Activated CD8-positive, alpha-beta T cell treated with anti-CD3 and anti-CD28 coated beads for 36 hours (primary cell): Measurements from ENCODE around the gene MMP17. TPM values are rescaled to one million over a fixed set of nuclear protein-coding genes. Genes with fewer than 3 reads are reported as not detected.

Experiments used
- ATAC-seq: fragments of 200-7000 bp; cut with Tn5 transposase; one replicate; pipeline ENCODE4 v1.10.0; 2021; ENCODE audit warnings: mild to moderate bottlenecking, moderate library complexity
- CTCF ChIA-PET: fragments of 350-600 bp; sonication (Branson Sonifier 250); formaldehyde crosslinking; loops from one replicate; lab custom pipeline; 2021; ENCODE audit warnings: antibody characterized with exemption; lab: Charles Lee
- POLR2A ChIA-PET: fragments of 350-600 bp; sonication (Branson Sonifier 250); formaldehyde crosslinking; loops from one replicate; lab custom pipeline; 2021; ENCODE audit warnings: antibody characterized with exemption; lab: Charles Lee
- DNase-seq: peaks from one replicate; pipeline ENCODE4 v3.0.0-alpha.2; 2020
- H3K27ac Mint-ChIP-seq: one replicate; pipeline ENCODE4 v1.8.0; 2021; ENCODE audit warnings: mild to moderate bottlenecking, mixed read lengths
- H3K27me3 Mint-ChIP-seq: one replicate; pipeline ENCODE4 v1.8.0; 2021; ENCODE audit warnings: mixed read lengths
- H3K36me3 Mint-ChIP-seq: one replicate; pipeline ENCODE4 v1.8.0; 2021; ENCODE audit warnings: low read depth, mixed read lengths
- H3K4me1 Mint-ChIP-seq: one replicate; pipeline ENCODE4 v1.8.0; 2021; ENCODE audit warnings: low read depth, mixed read lengths
- H3K4me3 Mint-ChIP-seq: one replicate; pipeline ENCODE4 v1.8.0; 2021; ENCODE audit warnings: mild to moderate bottlenecking, moderate library complexity, mixed read lengths
- H3K9me3 Mint-ChIP-seq: one replicate; pipeline ENCODE4 v1.8.0; 2021; ENCODE audit warnings: mixed read lengths
- intact Hi-C: fragments of 100-400 bp; cut with micrococcal nuclease; formaldehyde crosslinking; loops from one replicate; pipeline ENCODE4 v1.10.0; 2022
- total RNA-seq, 2 experiments: library from RNA; stranded (reverse); gene quantifications; one replicate each; pipeline ENCODE4 v1.2.3, GENCODE V29; 2021
- TF ChIP-seq, protein P1 (sequence below): fragments of 200-600 bp; IDR thresholded peaks from one replicate; pipeline ENCODE4 v1.8.0; 2022; ENCODE audit warnings: antibody characterized with exemption, mild to moderate bottlenecking

Gene MMP17
- total RNA-seq, 2 experiments from 2014 or later, result 0.60 TPM; not detected in 1

DNA sequence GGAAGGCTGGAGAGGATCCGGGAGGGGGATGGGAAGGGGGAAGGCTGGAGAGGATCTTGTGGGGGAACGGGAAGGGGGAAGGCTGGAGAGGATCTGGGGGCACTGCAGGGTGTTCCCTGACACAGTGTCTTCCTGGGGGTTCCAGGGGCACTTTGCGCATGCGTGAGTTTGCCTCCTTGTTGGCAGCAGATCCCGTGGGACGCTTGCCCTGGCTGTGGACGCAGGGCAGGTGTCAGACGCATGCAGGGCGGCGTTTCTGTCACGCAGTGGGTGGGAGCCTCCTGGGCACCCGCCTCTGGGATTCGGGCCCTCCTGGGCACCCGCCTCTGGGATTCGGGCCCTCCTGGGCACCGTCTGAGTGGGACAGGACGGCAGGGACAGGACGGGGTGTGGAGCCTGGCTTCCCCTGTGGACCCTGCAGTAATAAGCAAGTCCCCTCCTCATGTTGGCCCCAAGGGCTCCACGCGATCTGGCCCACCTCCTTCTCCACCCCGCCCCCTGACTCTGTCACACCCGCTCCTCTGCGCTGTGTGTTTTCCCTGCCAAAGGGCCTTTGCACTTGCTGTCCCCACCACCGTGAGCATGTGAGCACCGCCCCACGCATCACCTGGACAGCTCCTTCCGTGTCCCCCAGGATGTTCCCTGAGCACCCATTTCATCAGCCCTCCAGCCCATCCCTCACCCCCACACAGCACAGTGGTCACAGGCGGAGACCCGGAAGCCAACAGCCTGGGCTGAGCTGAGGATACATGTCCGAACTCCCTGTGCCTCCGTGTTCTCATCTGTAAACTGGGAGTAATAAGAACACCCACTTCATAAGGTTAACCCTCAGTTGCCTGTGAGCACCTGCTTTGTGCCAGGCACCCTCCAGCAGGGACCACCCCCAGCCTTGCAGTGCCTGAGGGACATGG is 4.4 kb downstream of the MMP17 start:
- ChIA-PET POLR2A (interaction anchor here (0.6 kb wide), 1 partner anchor 51 kb away, joined by 4 read pairs; no protein-coding TSS in a partner anchor), CTCF (no interaction called here)
- no peaks in the 10 kb centered on the region for H3K36me3 Mint-ChIP-seq
- TF ChIP-seq, protein P1, sequence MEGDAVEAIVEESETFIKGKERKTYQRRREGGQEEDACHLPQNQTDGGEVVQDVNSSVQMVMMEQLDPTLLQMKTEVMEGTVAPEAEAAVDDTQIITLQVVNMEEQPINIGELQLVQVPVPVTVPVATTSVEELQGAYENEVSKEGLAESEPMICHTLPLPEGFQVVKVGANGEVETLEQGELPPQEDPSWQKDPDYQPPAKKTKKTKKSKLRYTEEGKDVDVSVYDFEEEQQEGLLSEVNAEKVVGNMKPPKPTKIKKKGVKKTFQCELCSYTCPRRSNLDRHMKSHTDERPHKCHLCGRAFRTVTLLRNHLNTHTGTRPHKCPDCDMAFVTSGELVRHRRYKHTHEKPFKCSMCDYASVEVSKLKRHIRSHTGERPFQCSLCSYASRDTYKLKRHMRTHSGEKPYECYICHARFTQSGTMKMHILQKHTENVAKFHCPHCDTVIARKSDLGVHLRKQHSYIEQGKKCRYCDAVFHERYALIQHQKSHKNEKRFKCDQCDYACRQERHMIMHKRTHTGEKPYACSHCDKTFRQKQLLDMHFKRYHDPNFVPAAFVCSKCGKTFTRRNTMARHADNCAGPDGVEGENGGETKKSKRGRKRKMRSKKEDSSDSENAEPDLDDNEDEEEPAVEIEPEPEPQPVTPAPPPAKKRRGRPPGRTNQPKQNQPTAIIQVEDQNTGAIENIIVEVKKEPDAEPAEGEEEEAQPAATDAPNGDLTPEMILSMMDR, result no peak
- peaks cover 13% of the 10 kb centered on the region for H3K4me1 Mint-ChIP-seq
- no peak overlapping the region for H3K4me3 Mint-ChIP-seq
- ATAC-seq (no peak), DNase-seq (no peak)
- no peaks in the 10 kb centered on the region for H3K9me3 Mint-ChIP-seq
- H3K27me3 Mint-ChIP-seq, result peaks cover 23% of the 10 kb centered on the region
- H3K27ac Mint-ChIP-seq, result no peak overlapping the region
- intact Hi-C loops, result no loop called here

DNA sequence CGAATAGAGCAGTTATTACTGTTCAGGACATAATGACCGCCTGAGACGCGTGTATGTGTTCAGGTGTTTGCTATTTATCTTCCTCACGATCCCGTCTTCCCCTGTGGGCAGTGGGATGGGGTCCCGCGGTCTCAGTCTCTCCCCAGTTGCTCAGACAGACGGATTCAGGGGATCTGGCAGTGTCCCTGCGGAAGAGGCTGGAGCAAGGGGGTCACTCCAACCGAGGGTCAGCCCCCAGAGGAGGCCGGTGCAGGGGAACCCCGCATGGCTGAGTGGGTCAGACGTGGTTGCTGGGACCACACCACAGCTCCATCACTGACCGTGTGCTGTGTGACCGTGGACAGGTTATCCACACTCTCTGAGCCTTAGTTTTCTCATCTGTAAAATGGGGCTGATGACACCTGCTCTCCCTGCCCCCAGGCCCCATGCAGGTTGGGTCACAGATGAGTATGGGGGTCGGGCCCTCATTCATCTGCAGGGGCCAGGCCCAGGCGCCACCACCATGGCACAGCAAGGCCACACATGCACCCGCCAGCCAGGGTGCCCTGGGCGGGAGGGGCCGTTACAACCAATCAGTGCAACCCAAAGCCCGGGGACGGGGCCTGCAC is 5.2 kb downstream of the MMP17 start:
- DNase-seq, result no peak
- no peaks in the 10 kb centered on the region for H3K9me3 Mint-ChIP-seq
- peaks cover 13% of the 10 kb centered on the region for H3K4me1 Mint-ChIP-seq
- intact Hi-C loops, result no loop called here
- no peaks in the 10 kb centered on the region for H3K36me3 Mint-ChIP-seq
- ChIA-PET CTCF (no interaction called here), POLR2A (no interaction called here)
- no peak overlapping the region for H3K27ac Mint-ChIP-seq
- ATAC-seq, result no peak
- no peak overlapping the region for H3K4me3 Mint-ChIP-seq
- TF ChIP-seq, protein P1, result no peak
- H3K27me3 Mint-ChIP-seq, result peaks cover 22% of the 10 kb centered on the region

DNA sequence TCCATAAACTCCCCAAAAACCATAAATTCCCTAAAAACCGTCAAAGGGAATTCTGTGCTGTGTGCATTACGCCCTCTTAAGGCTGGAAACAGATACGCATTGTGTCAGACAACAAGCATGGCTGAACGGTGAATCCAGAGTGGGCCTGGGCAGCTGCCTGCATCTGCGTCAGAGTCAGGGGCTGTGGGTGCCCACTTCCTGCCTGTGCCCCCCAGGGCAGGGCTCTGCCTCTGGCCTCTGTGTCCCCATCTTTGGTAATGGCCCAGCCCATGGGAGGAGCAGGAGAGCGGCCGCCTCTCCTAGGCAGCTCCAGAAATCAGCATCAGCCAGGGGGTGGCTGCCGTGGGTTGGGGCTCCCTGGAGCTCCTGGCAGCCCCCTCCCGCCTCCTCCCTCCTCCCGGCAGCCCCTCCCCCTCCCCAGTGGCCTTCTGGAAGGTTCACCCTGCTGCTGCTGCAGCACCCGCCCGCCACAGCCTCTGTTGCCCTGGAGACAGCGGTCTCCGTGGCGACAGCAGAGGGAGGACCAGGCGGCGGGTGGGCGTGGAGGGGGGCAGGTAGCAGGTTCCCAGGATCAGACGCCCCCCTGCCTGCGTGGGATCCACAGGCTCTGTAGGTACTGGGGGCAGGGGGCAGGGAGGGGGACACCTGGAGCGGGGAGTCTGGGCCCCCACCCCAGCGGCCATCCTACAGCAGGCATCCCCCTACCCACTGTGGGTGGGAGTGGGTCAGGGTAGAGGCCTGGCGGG is 5.9 kb downstream of the MMP17 start:
- CTCF ChIA-PET, result no interaction called here
- Mint-ChIP-seq H3K4me3 (no peak overlapping the region), H3K27ac (no peak overlapping the region), H3K9me3 (no peaks in the 10 kb centered on the region), H3K4me1 (peaks cover 13% of the 10 kb centered on the region), H3K27me3 (peaks cover 21% of the 10 kb centered on the region), H3K36me3 (no peaks in the 10 kb centered on the region)
- ATAC-seq (no peak), DNase-seq (no peak)
- TF ChIP-seq, protein P1, result no peak
- intact Hi-C loops, result no loop called here
- POLR2A ChIA-PET, result no interaction called here

DNA sequence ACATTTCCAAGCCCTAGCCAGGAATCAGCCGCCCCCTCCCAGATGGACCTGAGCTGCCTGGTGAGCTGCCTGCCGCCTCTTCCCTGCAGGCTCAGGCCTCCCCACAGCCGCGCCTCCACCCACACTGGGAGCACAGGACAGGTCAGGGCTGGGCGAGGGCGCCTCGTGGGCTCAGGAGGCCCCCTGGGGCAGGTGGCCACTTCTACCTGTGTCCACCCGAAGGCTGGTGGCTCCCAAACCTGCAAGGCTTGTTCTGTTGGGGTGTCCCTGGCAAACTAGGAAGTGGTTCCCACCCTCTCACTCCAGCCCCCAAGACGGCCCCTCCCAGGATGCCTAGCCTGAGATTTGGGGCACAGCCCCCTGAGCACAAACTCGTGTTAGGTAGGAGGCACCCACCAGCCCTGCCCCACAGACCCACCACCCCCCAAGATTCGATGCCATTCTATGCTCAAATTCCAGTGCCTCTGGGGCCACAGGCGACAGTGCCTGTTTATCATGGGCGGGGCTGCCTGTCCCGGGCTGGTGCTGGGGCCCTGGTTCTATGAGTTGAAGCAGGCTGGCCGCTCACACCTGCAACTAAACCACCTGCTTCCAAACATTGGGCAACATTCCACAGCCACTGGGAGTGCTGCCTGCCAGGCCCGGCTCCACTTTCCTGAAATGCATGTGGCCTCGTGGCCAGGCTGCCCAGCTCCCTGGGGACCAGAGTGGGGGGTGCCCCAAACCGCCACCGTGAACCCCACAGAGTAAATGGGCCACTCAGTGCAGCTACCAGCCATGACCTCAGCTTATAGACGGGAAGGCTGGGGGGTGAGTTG is 6.8 kb downstream of the MMP17 start:
- ChIA-PET POLR2A (no interaction called here), CTCF (no interaction called here)
- ATAC-seq, result no peak
- intact Hi-C loops, result no loop called here
- Mint-ChIP-seq H3K9me3 (no peaks in the 10 kb centered on the region), H3K27ac (no peak overlapping the region), H3K4me3 (no peak overlapping the region), H3K4me1 (peaks cover 9% of the 10 kb centered on the region), H3K27me3 (peaks cover 16% of the 10 kb centered on the region), H3K36me3 (no peaks in the 10 kb centered on the region)
- TF ChIP-seq, protein P1, result no peak
- DNase-seq, result no peak
